Hippocampal formation (tissue), 2 donors: ENCODE data around the gene KCNQ1.

Experiments used
- DNase-seq, 2 donors: peaks; one replicate each; lab custom pipeline; 2025; lab: John Stamatoyannopoulos, UW

The KCNQ1 gene

GRCh38 chr11:2897048-2897447 lies 452.2 kb downstream of the KCNQ1 start:
- no peak for DNase-seq

GRCh38 chr11:2898366-2899079 lies 453.7 kb downstream of the KCNQ1 start:
- no peak for DNase-seq
